Measurements from ENCODE around the gene TGM2. TPM values are rescaled to one million over a fixed set of nuclear protein-coding genes. Genes with fewer than 3 reads are reported as not detected.

Gene TGM2
- total RNA-seq, 1 donor from 2014 or later: 9.6 TPM

- no peak for ATAC-seq
Measured at GRCh38 chr20:38130687-38131587, 34.1 kb downstream of the TGM2 start.

DNA sequence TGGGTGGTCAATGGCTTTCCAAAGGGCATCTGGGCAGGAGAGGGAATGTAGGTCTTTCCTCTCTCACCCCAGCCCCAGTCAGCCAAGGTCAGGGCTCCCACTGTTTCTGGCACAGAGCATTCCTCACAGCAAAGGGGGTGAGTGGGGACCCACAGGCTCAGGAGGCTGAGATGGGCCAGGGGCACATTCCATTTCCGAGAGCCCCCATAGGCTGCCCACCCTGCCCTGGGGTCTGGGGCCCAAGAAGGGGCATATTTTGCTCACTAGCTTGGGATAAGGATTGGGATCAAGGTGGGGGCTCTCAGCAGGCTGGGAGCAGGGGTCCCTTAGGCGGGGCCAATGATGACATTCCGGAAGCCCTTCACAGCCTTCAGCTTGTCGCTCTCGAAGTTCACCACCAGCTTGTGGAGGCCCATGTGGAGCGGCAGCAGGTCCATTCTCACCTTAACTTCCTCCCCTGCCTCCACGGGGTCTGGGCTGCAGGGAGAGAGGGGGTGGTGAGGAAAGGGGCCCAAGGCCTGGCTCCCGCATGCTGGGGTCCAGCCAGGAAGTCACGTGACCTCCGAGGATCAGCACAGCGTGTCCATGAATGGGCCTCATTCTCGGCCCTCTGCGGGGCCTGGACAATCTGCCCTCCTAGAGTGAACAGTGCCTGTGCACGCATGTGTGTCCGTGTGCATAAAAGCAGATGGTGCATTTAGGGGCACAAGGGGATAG lies 35.0 kb downstream of the TGM2 start:
- ATAC-seq: no peak

GRCh38 chr20:38129248-38129865 lies 35.7 kb downstream of the TGM2 start:
- ATAC-seq: no peak

DNA sequence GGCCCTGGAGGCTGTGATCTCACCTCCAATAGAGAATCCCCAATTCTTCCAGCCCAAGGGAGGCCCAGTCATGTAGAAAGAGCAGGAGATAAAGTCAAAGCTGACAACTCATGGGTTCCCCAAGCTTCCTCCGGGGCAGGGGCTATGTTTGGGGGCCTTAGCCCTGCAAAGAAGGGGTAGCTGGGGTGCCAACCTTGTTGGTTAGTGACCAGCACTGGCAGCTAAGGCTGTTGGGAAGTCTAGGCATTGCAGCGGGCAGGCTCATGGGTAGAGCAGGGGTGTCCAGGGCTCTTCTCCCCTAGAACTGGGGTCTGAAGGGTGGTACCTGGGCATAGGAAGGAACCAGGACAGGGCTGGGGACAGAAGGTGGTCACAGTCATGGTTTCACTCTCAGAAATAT lies 36.4 kb downstream of the TGM2 start:
- no peak for ATAC-seq

DNA sequence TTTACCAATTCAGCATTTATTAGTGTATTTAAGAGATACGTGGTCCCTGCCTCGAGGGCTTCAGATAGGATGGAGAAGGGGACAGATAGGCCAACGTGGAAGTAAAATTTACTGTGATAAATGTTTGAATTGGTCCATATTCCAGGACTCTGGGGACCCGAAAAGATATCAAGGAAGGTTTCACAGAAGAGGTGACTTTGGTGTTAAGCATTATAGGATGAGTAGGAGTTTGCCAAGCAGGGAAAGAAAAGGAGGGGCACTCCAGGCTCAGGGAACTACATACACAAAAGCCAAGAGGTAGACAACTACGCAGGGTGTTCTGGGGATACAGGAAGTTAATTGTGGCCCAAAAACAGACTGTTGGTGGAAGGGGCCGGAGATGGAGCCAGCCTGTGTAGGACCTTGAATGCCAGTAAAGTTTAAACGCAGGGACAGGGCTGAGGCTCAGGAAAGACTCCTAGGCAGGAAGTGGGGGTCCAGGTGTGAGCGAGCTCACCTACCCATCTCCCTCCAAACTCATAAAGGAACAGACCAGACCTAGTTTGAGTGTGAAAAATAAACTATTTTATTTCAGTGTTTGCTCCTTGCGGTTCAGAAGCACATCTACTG lies 37.0 kb downstream of the TGM2 start:
- no peak for ATAC-seq

GRCh38 chr20:38126932-38127621 lies 38.0 kb downstream of the TGM2 start:
- peak; percentile 5 for ATAC-seq

DNA sequence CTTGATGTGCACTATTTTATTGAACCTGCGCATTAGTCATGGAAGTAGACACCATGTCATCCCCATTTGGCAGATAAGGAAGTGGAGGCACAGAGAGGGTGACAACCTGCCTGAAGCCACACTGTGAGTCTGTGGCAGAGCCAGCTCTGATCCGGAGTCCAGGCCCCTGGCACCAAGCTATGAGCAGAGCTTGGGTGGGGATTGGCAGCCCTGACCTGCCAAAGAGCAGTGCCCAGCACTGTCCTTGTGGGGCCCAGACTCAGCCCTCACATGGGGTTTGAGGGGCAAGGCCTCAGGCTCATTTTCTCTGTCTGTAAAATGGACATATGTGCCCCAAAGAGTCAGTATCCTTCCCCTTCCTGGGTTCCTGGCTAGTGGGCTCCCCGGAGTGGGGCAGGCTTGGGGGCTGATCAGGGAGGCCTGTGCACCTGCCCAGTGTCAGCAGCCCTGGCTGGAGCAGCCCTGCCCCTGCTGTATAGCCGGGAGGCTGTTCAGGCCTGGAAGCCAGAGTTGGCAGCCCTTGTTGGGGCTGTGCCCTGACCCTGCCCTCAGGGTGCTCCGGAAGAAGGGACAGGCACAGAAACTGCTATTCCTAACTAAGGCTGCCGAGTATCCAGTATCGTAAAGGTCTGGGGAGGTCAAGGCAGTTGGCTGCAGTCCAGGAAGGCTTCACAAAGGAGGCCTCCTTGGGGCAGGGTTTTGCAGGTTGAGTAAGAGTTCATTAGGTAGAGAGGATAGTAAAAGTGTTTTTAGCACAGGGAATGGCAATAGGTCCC lies 38.7 kb downstream of the TGM2 start:
- ATAC-seq: no peak

GRCh38 chr20:38125157-38126056 lies 39.7 kb downstream of the TGM2 start:
- ATAC-seq: peak; percentile 32

DNA sequence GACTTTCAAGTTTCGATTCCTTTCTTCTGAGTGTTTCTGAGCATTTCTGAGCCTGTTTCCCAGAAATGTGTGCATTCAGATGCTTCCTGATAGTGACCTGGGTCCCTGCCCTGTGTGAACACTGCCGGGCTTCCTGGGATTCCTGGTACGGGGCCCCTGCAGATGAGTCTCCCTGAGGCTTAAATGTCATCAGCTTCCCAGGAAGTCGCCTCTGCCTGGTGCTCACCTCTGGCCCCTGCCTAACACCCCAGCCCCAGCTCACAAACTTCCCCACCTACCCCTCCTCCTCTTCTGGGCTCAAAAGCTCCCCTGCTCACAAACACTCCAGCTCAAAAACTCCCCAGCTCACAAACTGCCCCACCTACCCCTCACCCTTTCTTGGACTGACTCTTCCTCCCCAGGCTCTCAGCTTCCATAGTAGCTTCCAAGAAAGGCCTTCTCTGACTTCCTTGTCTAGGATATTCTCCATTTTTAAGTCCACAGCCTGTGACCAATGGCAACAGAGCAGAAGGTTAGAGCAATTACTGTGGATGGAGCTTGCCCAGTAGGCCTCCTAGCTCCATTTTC lies 42.0 kb downstream of the TGM2 start:
- no peak for ATAC-seq

DNA sequence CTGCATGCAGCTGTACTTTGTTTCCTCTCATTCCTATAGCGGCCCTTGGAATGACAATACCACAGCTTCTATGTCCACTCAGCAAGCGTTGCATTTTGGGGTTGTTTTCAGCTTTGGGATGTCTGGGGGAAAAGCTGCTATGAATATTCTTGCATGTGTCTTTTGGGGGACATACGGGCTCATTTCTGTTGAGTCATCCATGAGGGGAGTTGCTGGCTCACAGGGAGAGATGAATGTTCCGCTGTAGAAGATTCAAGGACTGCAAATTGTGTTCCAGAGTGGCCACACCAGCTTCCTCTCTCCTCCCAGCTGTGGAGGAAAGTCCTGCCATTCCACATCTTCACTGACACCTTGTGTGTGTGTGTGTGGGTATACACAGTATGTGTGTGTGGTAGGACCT lies 43.3 kb downstream of the TGM2 start:
- ATAC-seq: no peak

GRCh38 chr20:38120625-38120988 lies 44.5 kb downstream of the TGM2 start:
- no peak for ATAC-seq

DNA sequence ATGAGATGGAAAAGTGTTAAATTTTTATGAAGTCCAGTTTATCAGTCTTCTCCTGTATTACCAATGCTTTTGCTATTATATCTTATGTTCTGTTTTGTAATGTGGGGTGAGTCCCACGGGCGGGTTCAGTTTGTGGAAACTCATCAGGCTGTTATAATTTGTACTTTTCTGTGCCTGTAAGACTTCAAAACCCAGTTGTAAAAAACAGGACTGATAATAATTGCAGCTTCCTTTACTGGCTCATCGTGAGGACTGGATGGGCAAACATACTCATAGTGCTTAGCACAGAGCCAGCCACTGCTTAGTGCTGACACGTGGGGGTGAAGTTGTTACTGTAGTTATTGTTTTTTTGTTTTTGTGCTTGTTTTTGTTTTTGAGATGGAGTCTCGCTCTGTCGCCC lies 45.6 kb downstream of the TGM2 start:
- no peak for ATAC-seq

GRCh38 chr20:38117635-38118034 lies 47.4 kb downstream of the TGM2 start:
- ATAC-seq: no peak

DNA sequence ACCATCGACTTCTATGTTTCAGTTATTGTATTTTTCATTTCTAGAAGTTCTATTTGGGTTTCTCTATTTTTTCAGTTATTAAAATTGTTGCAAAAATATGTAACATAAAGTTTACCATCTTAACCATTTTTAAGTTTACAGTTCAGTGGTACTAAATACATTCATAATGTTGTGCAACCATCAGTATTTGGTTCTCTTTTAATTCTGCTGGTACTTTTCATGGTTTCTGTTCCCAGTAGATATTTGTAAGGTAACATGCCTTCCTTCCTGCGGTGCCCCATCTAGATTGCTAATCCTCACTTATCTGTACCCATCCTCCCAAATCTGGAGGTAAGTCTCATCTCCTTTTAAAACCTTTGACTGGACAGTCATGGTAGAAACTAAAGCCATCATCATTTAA lies 47.9 kb downstream of the TGM2 start:
- ATAC-seq: no peak

GRCh38 chr20:38116409-38117165 lies 48.5 kb downstream of the TGM2 start:
- no peak for ATAC-seq

- no peak for ATAC-seq
Measured at GRCh38 chr20:38115896-38116295, 49.2 kb downstream of the TGM2 start.

DNA sequence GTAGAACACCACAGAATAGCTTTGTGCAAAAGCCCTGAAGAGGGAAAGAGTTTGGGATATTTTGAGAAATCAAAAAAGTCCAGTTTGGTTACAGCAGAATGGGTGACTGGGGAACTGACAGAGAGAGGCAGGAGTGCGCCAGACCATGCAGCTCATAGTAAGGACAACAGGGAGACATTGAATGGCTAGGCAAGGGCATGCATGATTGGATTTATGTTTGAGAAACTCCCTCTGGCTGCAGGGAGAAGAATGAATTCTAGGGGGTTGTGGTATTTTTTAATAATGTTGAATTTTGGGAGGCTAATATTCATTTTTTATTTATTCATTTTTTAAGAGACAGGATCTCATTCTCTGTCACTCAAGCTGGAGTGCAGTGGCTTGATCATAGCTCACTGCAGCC lies 49.9 kb downstream of the TGM2 start:
- no peak for ATAC-seq

- no peak for ATAC-seq
Measured at GRCh38 chr20:38114353-38114791, 50.7 kb downstream of the TGM2 start.
